Tongue (tissue), 3 donors: ENCODE data around the gene UBASH3B. TPM values are rescaled to one million over a fixed set of nuclear protein-coding genes. Genes with fewer than 3 reads are reported as not detected.
"Not testable (repeated sequence)": the region's sequence is repeated elsewhere in the genome, so short reads cannot be mapped to it uniquely, and the experiment has no call there.

Source experiments
- DNase-seq: peaks from one replicate; pipeline ENCODE4 v3.0.0-alpha.2; 2015
- small RNA-seq: library from RNA; depleted of rRNA; stranded (forward); fragments of <200 nt; gene quantifications from one replicate; pipeline ENCODE3, GENCODE V24; 2014; ENCODE audit warnings: low replicate concordance
- total RNA-seq: library from RNA; depleted of rRNA; stranded (reverse); fragments of >200 nt; gene quantifications from one replicate; pipeline ENCODE4 v1.2.3, GENCODE V29; 2014

The UBASH3B gene
- total RNA-seq, 1 donor from 2014 or later: 7.9 TPM

DNA sequence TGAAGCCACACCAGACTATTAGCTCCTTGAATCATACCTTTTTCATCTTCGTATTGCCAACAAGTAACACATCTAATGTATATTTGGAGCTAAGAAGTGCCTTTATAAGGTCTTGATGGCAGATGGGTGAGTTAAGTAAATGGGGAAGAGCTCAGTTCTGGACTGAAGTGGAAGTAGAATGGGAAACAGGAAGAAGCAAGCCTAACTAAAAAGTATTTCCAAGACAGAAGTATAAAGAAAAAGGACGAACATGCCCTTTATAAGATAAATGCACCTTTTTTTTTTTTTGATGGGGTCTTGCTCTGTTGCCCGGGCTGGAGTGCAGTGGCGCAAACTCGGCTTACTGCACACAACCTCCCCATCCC is 197.3 kb downstream of the UBASH3B start:
- no peak for DNase-seq

GRCh38 chr11:122853261-122853660 is 197.7 kb downstream of the UBASH3B start:
- no peak for DNase-seq

DNA sequence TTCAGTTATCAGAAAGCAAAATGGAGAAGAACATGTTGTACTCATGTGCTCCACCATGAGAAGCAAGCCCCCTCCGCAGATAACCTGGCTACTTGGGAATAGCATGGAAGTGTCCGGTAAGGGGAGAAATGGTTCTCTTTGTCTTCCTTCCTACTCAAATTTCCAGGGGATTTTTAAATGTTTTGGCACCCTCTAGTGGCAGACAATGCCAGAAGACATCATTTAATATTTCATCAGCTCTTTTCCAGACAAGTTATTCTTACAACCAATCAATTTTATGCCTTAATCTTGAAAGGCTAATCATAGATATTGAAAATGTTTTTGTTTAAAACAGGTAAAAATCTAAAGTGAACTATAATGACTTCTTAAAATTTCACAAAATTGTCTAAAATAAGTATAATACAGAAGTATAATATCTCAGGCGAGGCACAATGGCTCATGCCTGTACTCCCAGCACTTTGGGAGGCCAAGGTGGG is 198.5 kb downstream of the UBASH3B start:
- peak; percentile 91 for DNase-seq

GRCh38 chr11:122861631-122862030 is 206.1 kb downstream of the UBASH3B start:
- DNase-seq: no peak

- no peak for DNase-seq
These were observed 206.6 kb downstream of the UBASH3B start for GRCh38 chr11:122862091-122862490.

DNA sequence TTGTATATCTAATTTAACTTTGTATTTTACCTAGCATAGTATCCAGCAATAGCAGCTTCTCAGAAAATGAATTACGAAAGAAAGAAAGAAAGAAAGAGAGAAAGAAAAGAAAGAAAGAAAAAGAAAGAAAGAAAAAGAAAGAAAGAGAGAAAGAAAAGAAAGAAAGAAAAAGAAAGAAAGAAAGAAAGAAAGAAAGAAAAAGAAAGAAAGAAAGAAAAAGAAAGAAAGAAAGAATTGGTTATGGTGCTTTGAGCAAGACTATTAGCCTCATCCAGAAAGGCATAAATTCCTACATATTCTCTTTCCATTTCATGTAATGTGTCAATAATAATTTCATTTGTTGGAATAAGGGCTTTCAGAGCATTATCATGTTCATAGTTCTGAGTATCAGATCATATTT is 207.6 kb downstream of the UBASH3B start:
- not testable (repeated sequence) for DNase-seq

- peak; percentile 68 for DNase-seq
These were observed 208.3 kb downstream of the UBASH3B start for GRCh38 chr11:122863704-122864326.

Small RNA genes within 50 kb of the gene (small RNA-seq; reads per million reads assigned to genes)
- not detected for gene RF01210

Other genes starting within 250 kb of the UBASH3B start
- gene CRTAM, start 182.8 kb downstream of the UBASH3B start, total RNA-seq: not detected
- gene JHY, start 227.0 kb downstream of the UBASH3B start, total RNA-seq: 1.1 TPM